SH-SY5Y (cell line): ENCODE data around the gene SLC29A4.

ENCODE experiments used
- GATA2 ChIP-seq: IDR thresholded peaks from 2 replicates; pipeline ENCODE4 v1.6.1; 2011; ENCODE audit warnings: mild to moderate bottlenecking, low read depth, low read length
- GATA3 ChIP-seq: IDR thresholded peaks from 2 replicates; pipeline ENCODE4 v1.6.1; 2011; ENCODE audit warnings: low read depth, mild to moderate bottlenecking, low read length, moderate library complexity

GRCh38 chr7:5279734-5280133 lies 3.0 kb upstream of the SLC29A4 start:
- no peak for TF ChIP-seq GATA2
- TF ChIP-seq GATA3, result no peak
